HL-60 (cell line): Measurements from ENCODE around the gene PUDP.
"Not testable (repeated sequence)": the region's sequence is repeated elsewhere in the genome, so short reads cannot be mapped to it uniquely, and the experiment has no call there.

Experiments used
- DNase-seq, 2 experiments: peaks; one replicate each; pipeline ENCODE4 v3.0.0-alpha.2; 2010 to 2020; ENCODE audit warnings: low read depth in 1 of 2, low spot score in 1 of 2
- H3K27ac ChIP-seq: fragments of 250-450 bp; sonication (Bioruptor Pico); replicated peaks from 2 replicates; pipeline ENCODE4 v1.5.1; 2020; ENCODE audit warnings: mild to moderate bottlenecking, moderate library complexity
- H3K27me3 ChIP-seq: fragments of 250-450 bp; sonication (Bioruptor Pico); 2 replicates; pipeline ENCODE4 v1.5.1; 2021; ENCODE audit warnings: mild to moderate bottlenecking, moderate library complexity; ENCODE audit not compliant: insufficient read depth, poor library complexity, severe bottlenecking
- H3K4me3 ChIP-seq: replicated peaks from 2 replicates; pipeline ENCODE4 v1.5.1; 2011; ENCODE audit warnings: mild to moderate bottlenecking, control low read depth, low read length; ENCODE audit not compliant: insufficient read depth
- CTCF ChIP-seq: IDR thresholded peaks from one replicate; pipeline ENCODE4 v1.5.1; 2011; ENCODE audit warnings: low read length, control low read depth, inconsistent platforms; ENCODE audit not compliant: insufficient read depth
- GABPA ChIP-seq: IDR thresholded peaks from 2 replicates; pipeline ENCODE4 v1.6.1; 2012; ENCODE audit warnings: low read depth
- POLR2AphosphoS5 ChIP-seq: IDR thresholded peaks from 2 replicates; pipeline ENCODE4 v1.6.1; 2012; ENCODE audit warnings: low read depth
- REST ChIP-seq: IDR thresholded peaks from 2 replicates; pipeline ENCODE4 v1.6.1; 2012; ENCODE audit warnings: low read depth; ENCODE audit not compliant: insufficient replicate concordance
- SPI1 ChIP-seq: IDR thresholded peaks from 2 replicates; pipeline ENCODE4 v1.6.1; 2012; ENCODE audit warnings: low read depth, mild to moderate bottlenecking, borderline replicate concordance

PUDP gene

GRCh38 chrX:7045238-7045955, 102.6 kb downstream of the PUDP start:
- TF ChIP-seq POLR2AphosphoS5: no peak
- no peak for TF ChIP-seq CTCF
- TF ChIP-seq GABPA: no peak
- no peak for TF ChIP-seq REST
- TF ChIP-seq SPI1: no peak
- no peak for DNase-seq
- Histone ChIP-seq H3K27ac (no peak overlapping the region), H3K27me3 (no peaks in the 10 kb centered on the region), H3K4me3 (no peak overlapping the region)

GRCh38 chrX:7043796-7044433, 104.0 kb downstream of the PUDP start:
- H3K4me3 ChIP-seq, DNase-seq, H3K27me3 ChIP-seq, H3K27ac ChIP-seq: not testable (repeated sequence)

DNA sequence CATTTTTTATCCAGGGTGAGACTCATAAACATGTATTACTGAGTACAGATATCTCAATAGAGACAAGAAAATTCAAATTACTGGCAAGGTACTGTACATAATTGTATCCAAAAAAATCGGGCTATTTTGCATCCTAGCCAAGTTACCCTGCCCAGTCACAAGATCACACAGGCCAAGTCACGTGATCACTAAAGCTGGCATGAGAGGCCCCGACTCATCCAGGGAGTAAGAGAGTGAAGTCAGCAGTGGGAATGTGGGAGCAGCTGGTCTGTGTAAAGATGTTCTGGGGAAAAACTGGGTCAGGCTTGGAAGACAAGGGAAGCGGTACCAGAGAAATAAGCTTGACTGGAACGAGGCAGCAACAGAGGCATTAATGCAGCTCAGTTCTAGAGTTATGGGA, 119.7 kb downstream of the PUDP start:
- Histone ChIP-seq H3K4me3 (no peak overlapping the region), H3K27ac (no peak overlapping the region), H3K27me3 (no peaks in the 10 kb centered on the region)
- DNase-seq: no peak
- no peak for TF ChIP-seq GABPA
- TF ChIP-seq SPI1: no peak
- TF ChIP-seq CTCF: no peak
- TF ChIP-seq REST: no peak
- TF ChIP-seq POLR2AphosphoS5: no peak

GRCh38 chrX:7027071-7027470, 120.9 kb downstream of the PUDP start:
- TF ChIP-seq REST (no peak), GABPA (no peak), SPI1 (no peak)
- no peak for DNase-seq
- Histone ChIP-seq H3K27me3 (no peaks in the 10 kb centered on the region), H3K27ac (no peak overlapping the region), H3K4me3 (no peak overlapping the region)
